ENCODE results near the gene CDH24. TPM values are rescaled to one million over a fixed set of nuclear protein-coding genes. Genes with fewer than 3 reads are reported as not detected.

Gene CDH24
- total and polyA plus RNA-seq, 2 of the 8 experiments (the other 6 are each of a cell fraction or from before 2014, with no cell fraction given) = 18.1 to 27.6 TPM

- H4K8ac ChIP-seq (ENCODE audit: extremely low read depth, insufficient read depth, low read length) = peak overlapping the region; percentile 30; the same call in 1 of the 2 replicates
- no peak overlapping the region for H3K23ac ChIP-seq (ENCODE audit: insufficient read length)
- peak overlapping the region; percentile 59 to 97 (median 90) for H3K9ac ChIP-seq (replicated peaks in 1 of 4; ENCODE audit: extremely low read depth in 1 of 4, low read depth in 3 of 4, low read length in 3 of 4)
- H4K20me1 ChIP-seq (replicated peaks in 1 of 2; ENCODE audit: control insufficient read depth in 1 of 2, insufficient read depth in 2 of 2, low read length in 2 of 2) = peaks cover 14 to 16% of the 10 kb centered on the region in 2 experiments
- H3K27me3 ChIP-seq (replicated peaks in 1 of 4; ENCODE audit: control insufficient read depth in 3 of 4, extremely low read depth in 1 of 4, insufficient read depth in 3 of 4, low read length in 3 of 4) = no peaks in the 10 kb centered on the region
- H3K79me1 ChIP-seq (ENCODE audit: low read depth, low read length) = peaks cover 5% of the 10 kb centered on the region
- FAIRE-seq (no peak), DNase-seq (ENCODE audit: low read depth in 1 of 2, low spot score in 2 of 2) (peak; percentile 82 to 83)
- H3K36me3 ChIP-seq (ENCODE audit: control insufficient read depth in 2 of 4, insufficient read depth in 4 of 4, low read length in 3 of 4) = peaks cover 17 to 55% (median 38%) of the 10 kb centered on the region in 4 experiments
- peaks cover 25 to 52% of the 10 kb centered on the region in 2 experiments for H3K79me2 ChIP-seq (ENCODE audit: control insufficient read depth in 1 of 2, insufficient read depth in 2 of 2, low read length in 2 of 2)
- H3K9me3 ChIP-seq (ENCODE audit: insufficient read depth in 2 of 2, low read depth in 1 of 2, low read length in 1 of 2) = no peaks in the 10 kb centered on the region
- H3K4ac ChIP-seq (replicated peaks; ENCODE audit: insufficient read length, low read depth, low read length) = peak overlapping the region; percentile 35
- H3K27ac ChIP-seq (ENCODE audit: low read depth, low read length) = peak overlapping the region; percentile 86
- peaks cover 14% of the 10 kb centered on the region for H3K23me2 ChIP-seq (ENCODE audit: low read depth, low read length)
- H4K5ac ChIP-seq (ENCODE audit: insufficient read length, low read depth, low read length) = peak overlapping the region; percentile 55
- H4K91ac ChIP-seq (replicated peaks; ENCODE audit: insufficient read length, low read length) = no peak overlapping the region
- H2BK5ac ChIP-seq (ENCODE audit: low read depth, low read length) = peak overlapping the region; percentile 86
- H3K4me2 ChIP-seq (ENCODE audit: insufficient read depth in 1 of 2, low read depth in 2 of 2, low read length in 2 of 2) = peak overlapping the region; percentile 92 to 99
- no peak overlapping the region; the same call in 1 of the 2 replicates for H2BK12ac ChIP-seq (ENCODE audit: low read depth, low read length)
- no peak overlapping the region for H2BK120ac ChIP-seq (replicated peaks; ENCODE audit: low read depth, low read length)
- H3K56ac ChIP-seq (replicated peaks; ENCODE audit: insufficient read length, low read depth, low read length) = peak overlapping the region; percentile 48
- no peak overlapping the region for H2BK20ac ChIP-seq (ENCODE audit: low read length)
- H3K4me1 ChIP-seq (replicated peaks in 1 of 4; ENCODE audit: control insufficient read depth in 3 of 4, insufficient read depth in 4 of 4, low read length in 3 of 4) = peaks cover 5 to 25% (median 15%) of the 10 kb centered on the region in 4 experiments; a peak in 6 of 7 replicates
- no peak overlapping the region; the same call in 1 of the 2 replicates for H2AK5ac ChIP-seq (ENCODE audit: low read depth, low read length)
- no peak overlapping the region for H2AFZ ChIP-seq (ENCODE audit: low read length)
- POLR2A ChIA-PET (ENCODE audit: partially characterized antibody) = interaction anchor here (0.7 to 4.0 kb wide), 31 partner anchors 8 to 235 kb away, joined by 3 to 37 read pairs (median 5); partner anchors contain the start of genes ACIN1, AJUBA, BCL2L2 and C14orf119
- H3K14ac ChIP-seq (ENCODE audit: insufficient read length) = no peak overlapping the region
- CTCF ChIA-PET (ENCODE audit: partially characterized antibody) = interaction anchor here (0.6 to 3.0 kb wide), 16 partner anchors 9 to 1038 kb away, joined by 3 to 15 read pairs (median 3); partner anchors contain the start of gene CDH24
- H3K18ac ChIP-seq (ENCODE audit: extremely low read depth, low read length) = peak overlapping the region; percentile 99
- peak overlapping the region; percentile 76 to 98 (median 89) for H3K4me3 ChIP-seq (ENCODE audit: extremely low read depth in 1 of 4, insufficient read depth in 2 of 4, low read depth in 3 of 4, low read length in 4 of 4)
- H2BK15ac ChIP-seq (ENCODE audit: low read length) = no peak overlapping the region
- 5 to 100% methylated on average over 1 to 14 of the region's 14 CpGs for WGBS, 2 experiments (ENCODE audit: extremely low coverage in 1 of 2, insufficient coverage in 1 of 2, insufficient read length in 1 of 2, insufficient replicate concordance in 2 of 2, low coverage in 1 of 2, low lambda C conversion rate in 2 of 2, missing lambda C conversion rate in 1 of 2)
- peak; percentile 72; the same call in 1 of the 2 replicates for TF ChIP-seq ATF2 (IDR thresholded peaks at IDR 0.05; ENCODE audit: low read length)
- TF ChIP-seq POLR2A (IDR thresholded peaks at IDR 0.05; ENCODE audit: control extremely low read depth in 1 of 2, low read depth in 2 of 2, low read length in 2 of 2) = peak; percentile 66 to 81
- TF ChIP-seq ASH2L (IDR thresholded peaks at IDR 0.05; ENCODE audit: low read length) = peak; percentile 87
- TF ChIP-seq SP1 (IDR thresholded peaks at IDR 0.05; ENCODE audit: low read depth, low read length) = no peak
- peak; percentile 67 for TF ChIP-seq PHF8 (conservative IDR thresholded peaks at IDR 0.05; ENCODE audit: low read depth, low read length)
- peak in 1 of 2 experiments; percentile 57; a peak in 1 of 3 replicates for TF ChIP-seq EP300 (IDR thresholded peaks at IDR 0.05; ENCODE audit: borderline replicate concordance in 1 of 2, low read depth in 2 of 2, low read length in 2 of 2)
- TF ChIP-seq CHD2 (IDR thresholded peaks at IDR 0.05; ENCODE audit: low read length) = peak; percentile 51; the same call in 1 of the 2 replicates
- TF ChIP-seq RBBP5 (IDR thresholded peaks at IDR 0.05; ENCODE audit: borderline replicate concordance, low read depth, low read length) = peak; percentile 83; the same call in 1 of the 2 replicates
- peak; percentile 81 for TF ChIP-seq TBP (IDR thresholded peaks at IDR 0.05; ENCODE audit: low read depth, low read length)
Observed at GRCh38 chr14:23071244-23071920, 14.1 kb upstream of the CDH24 start.

Measured in H1 (cell line).